NCI-H524 (cell line): ENCODE results near the gene CD4.

ENCODE experiments used
- DNase-seq, 2 experiments: peaks; one replicate each; lab custom pipeline; 2025; lab: John Stamatoyannopoulos, UW

CD4 gene

GRCh38 chr12:6778217-6778573 is 11.1 kb upstream of the CD4 start:
- no peak for DNase-seq

GRCh38 chr12:6778574-6779550 is 10.5 kb upstream of the CD4 start:
- peak; percentile 95 to 96 for DNase-seq

GRCh38 chr12:6779708-6780432 is 9.5 kb upstream of the CD4 start:
- DNase-seq, result no peak

GRCh38 chr12:6780573-6780972 is 8.8 kb upstream of the CD4 start:
- DNase-seq, result no peak

GRCh38 chr12:6782119-6782518 is 7.2 kb upstream of the CD4 start:
- no peak for DNase-seq

- DNase-seq, result no peak
Observed at GRCh38 chr12:6782850-6783566, 6.3 kb upstream of the CD4 start.

GRCh38 chr12:6783828-6784227 is 5.5 kb upstream of the CD4 start:
- DNase-seq, result no peak

- DNase-seq, result no peak
Observed at GRCh38 chr12:6784296-6784695, 5.0 kb upstream of the CD4 start.

GRCh38 chr12:6784761-6785160 is 4.6 kb upstream of the CD4 start:
- no peak for DNase-seq

- DNase-seq, result no peak
Observed at GRCh38 chr12:6786416-6787094, 2.8 kb upstream of the CD4 start.

- DNase-seq, result no peak
Observed at GRCh38 chr12:6787309-6787708, 2.0 kb upstream of the CD4 start.

- no peak for DNase-seq
Observed at GRCh38 chr12:6790496-6791150, 1.3 kb downstream of the CD4 start.

GRCh38 chr12:6791931-6792520 is 2.7 kb downstream of the CD4 start:
- DNase-seq, result no peak

GRCh38 chr12:6792522-6793201 is 3.3 kb downstream of the CD4 start:
- DNase-seq, result no peak

- DNase-seq, result no peak
Observed at GRCh38 chr12:6795088-6795487, 5.8 kb downstream of the CD4 start.

- no peak for DNase-seq
Observed at GRCh38 chr12:6796576-6796975, 7.2 kb downstream of the CD4 start.

GRCh38 chr12:6799147-6799546 is 9.8 kb downstream of the CD4 start:
- no peak for DNase-seq

GRCh38 chr12:6807170-6807569 is 17.8 kb downstream of the CD4 start:
- no peak for DNase-seq

GRCh38 chr12:6809056-6809455 is 19.7 kb downstream of the CD4 start:
- DNase-seq, result no peak

- no peak for DNase-seq
Observed at GRCh38 chr12:6810758-6811157, 21.4 kb downstream of the CD4 start.

- DNase-seq, result no peak
Observed at GRCh38 chr12:6813363-6813762, 24.0 kb downstream of the CD4 start.
